ENCODE measurements around the gene FBN2. TPM values are rescaled to one million over a fixed set of nuclear protein-coding genes. Genes with fewer than 3 reads are reported as not detected.

FBN2 gene
- total and polyA plus RNA-seq, 9 of the 15 experiments (the other 6 are each of a cell fraction or from before 2014, with no cell fraction given) = 0.01 to 0.09 TPM; not detected in 7

DNA sequence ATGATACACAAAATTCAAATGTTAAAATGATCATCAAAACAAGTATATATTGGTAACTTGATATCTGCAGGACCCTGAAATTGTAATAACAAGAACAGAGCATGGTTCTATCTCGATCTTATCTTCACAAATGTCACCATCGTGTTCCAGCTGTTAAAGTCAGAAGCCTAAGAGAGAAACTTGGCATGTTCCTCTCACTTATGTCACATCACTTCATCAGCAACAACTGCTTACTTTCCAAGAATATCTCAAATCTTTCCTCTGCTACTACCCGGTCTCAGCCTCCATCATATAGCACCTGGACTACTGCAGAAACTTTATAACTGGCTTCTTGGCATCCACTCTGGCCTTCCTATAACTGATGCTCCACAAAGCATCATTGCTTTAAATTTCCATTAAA, 84.9 kb downstream of the FBN2 start:
- DNase-seq (ENCODE audit: extremely low read depth in 1 of 4, low spot score in 3 of 4) = no peak
- 0% methylated on average over 3 of the region's 3 CpGs for WGBS (ENCODE audit: insufficient coverage, low coverage, missing lambda C conversion rate)
- no peak for TF ChIP-seq NFE2L1 (tag; IDR thresholded peaks at IDR 0.05; ENCODE audit: borderline replicate concordance, low read depth)
- no peak for TF ChIP-seq ZNF274 (IDR thresholded peaks at IDR 0.05; ENCODE audit: borderline replicate concordance, low read depth, low read length)
- TF ChIP-seq TGIF2 (CRISPR knock-in tag; IDR thresholded peaks at IDR 0.05) = no peak
- TF ChIP-seq ZFPM2 (CRISPR knock-in tag; IDR thresholded peaks at IDR 0.05) = no peak
- TF ChIP-seq, protein P1, sequence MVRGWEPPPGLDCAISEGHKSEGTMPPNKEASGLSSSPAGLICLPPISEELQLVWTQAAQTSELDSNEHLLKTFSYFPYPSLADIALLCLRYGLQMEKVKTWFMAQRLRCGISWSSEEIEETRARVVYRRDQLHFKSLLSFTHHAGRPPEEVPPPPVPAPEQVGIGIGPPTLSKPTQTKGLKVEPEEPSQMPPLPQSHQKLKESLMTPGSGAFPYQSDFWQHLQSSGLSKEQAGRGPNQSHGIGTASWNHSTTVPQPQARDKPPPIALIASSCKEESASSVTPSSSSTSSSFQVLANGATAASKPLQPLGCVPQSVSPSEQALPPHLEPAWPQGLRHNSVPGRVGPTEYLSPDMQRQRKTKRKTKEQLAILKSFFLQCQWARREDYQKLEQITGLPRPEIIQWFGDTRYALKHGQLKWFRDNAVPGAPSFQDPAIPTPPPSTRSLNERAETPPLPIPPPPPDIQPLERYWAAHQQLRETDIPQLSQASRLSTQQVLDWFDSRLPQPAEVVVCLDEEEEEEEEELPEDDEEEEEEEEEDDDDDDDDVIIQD (CRISPR knock-in tag; IDR thresholded peaks at IDR 0.05) = no peak
- no peak for TF ChIP-seq MED1 (CRISPR knock-in tag; IDR thresholded peaks at IDR 0.05; ENCODE audit: borderline replicate concordance)
- TF ChIP-seq, protein P2, sequence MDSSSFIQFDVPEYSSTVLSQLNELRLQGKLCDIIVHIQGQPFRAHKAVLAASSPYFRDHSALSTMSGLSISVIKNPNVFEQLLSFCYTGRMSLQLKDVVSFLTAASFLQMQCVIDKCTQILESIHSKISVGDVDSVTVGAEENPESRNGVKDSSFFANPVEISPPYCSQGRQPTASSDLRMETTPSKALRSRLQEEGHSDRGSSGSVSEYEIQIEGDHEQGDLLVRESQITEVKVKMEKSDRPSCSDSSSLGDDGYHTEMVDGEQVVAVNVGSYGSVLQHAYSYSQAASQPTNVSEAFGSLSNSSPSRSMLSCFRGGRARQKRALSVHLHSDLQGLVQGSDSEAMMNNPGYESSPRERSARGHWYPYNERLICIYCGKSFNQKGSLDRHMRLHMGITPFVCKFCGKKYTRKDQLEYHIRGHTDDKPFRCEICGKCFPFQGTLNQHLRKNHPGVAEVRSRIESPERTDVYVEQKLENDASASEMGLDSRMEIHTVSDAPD (CRISPR knock-in tag; IDR thresholded peaks at IDR 0.05) = no peak
- no peak for TF ChIP-seq MTA3 (IDR thresholded peaks at IDR 0.05; ENCODE audit: borderline replicate concordance)
- TF ChIP-seq CBFB (CRISPR knock-in tag; IDR thresholded peaks at IDR 0.05) = no peak
- TF ChIP-seq ZNF561 (CRISPR knock-in tag; conservative IDR thresholded peaks at IDR 0.05) = no peak
- no peak for FAIRE-seq
- Histone ChIP-seq H3K27me3 (ENCODE audit: control insufficient read depth in 2 of 2, insufficient read depth in 2 of 2, low read length in 2 of 2) (no peaks in the 10 kb centered on the region), H3K4me1 (replicated peaks in 1 of 2; ENCODE audit: control insufficient read depth in 2 of 2, insufficient read depth in 2 of 2, low read length in 2 of 2) (no peaks in the 10 kb centered on the region), H3K9me3 (replicated peaks; ENCODE audit: control insufficient read depth, insufficient read depth, low read depth, low read length) (no peaks in the 10 kb centered on the region), H3K27ac (ENCODE audit: extremely low read depth, low read depth, low read length) (no peak overlapping the region), H3K9me1 (ENCODE audit: control insufficient read depth, insufficient read depth, low read length) (no peaks in the 10 kb centered on the region), H4K20me1 (replicated peaks; ENCODE audit: control insufficient read depth, insufficient read depth, low read length) (no peaks in the 10 kb centered on the region), H3K36me3 (ENCODE audit: control insufficient read depth, insufficient read depth, low read length) (no peaks in the 10 kb centered on the region), H3K4me3 (no peak overlapping the region), H3K79me2 (ENCODE audit: control insufficient read depth, insufficient read depth, low read length) (no peaks in the 10 kb centered on the region), H2AFZ (ENCODE audit: low read depth, low read length) (no peak overlapping the region), H3K4me2 (ENCODE audit: insufficient read depth, low read length) (no peak overlapping the region), H3K9ac (ENCODE audit: insufficient read depth in 1 of 2, low read depth in 2 of 2, low read length in 2 of 2) (no peak overlapping the region)
- no peak for ATAC-seq
- in situ Hi-C loops (cut with MboI) (no loop called here), intact Hi-C loops (cut with micrococcal nuclease) (no loop called here)
- POLR2A ChIA-PET = no interaction called here
- CTCF ChIA-PET (ENCODE audit: low intra/inter-chr PET ratio) = no interaction called here
- BruUV-seq (replicated peaks) = no TSS peak
